ENCODE data around the gene MED8. TPM values are rescaled to one million over a fixed set of nuclear protein-coding genes. Genes with fewer than 3 reads are reported as not detected.

MED8 gene
- total and polyA plus RNA-seq, 2 of the 8 experiments (the other 6 are each of a cell fraction or from before 2014, with no cell fraction given), result 7.0 to 20.6 TPM

DNA sequence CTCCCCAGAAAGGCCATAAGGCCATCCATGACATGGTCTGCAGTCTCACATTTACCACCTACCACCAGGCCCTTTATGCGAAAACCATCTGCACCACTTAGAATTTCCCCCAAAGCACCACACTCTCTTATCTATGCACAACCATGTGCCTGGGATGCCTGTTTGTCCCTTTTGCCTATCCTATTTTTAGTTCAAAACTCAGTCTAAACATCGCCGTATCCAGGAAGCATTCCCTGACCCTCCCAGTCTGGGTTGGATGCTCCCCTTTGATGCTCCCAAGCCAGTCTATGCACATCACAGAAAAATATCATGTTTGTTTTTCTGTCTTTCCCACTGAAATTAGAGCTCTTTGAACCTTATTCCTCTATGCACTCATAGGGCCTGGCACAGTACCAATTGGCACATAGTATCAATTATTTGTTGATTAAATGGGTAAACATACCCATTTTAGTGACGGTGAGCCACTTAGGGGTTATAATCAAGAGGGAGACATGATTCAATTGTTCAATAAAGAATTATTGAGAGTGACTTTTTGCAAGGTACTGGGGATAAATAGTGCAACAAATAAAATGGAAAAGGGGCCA lies 45.2 kb downstream of the MED8 start:
- no peak overlapping the region for H2BK20ac ChIP-seq (ENCODE audit: low read length)
- ChIA-PET POLR2A (ENCODE audit: partially characterized antibody) (no interaction called here), CTCF (ENCODE audit: partially characterized antibody) (interaction anchor here (0.6 to 0.7 kb wide), 2 partner anchors 505 to 1199 kb away, joined by 4 read pairs; no protein-coding TSS in a partner anchor)
- H3K9ac ChIP-seq (replicated peaks in 1 of 4; ENCODE audit: extremely low read depth in 1 of 4, low read depth in 3 of 4, low read length in 3 of 4), result no peak overlapping the region
- no peak overlapping the region for H3K14ac ChIP-seq (ENCODE audit: insufficient read length)
- no peak overlapping the region for H3K56ac ChIP-seq (replicated peaks; ENCODE audit: insufficient read length, low read depth, low read length)
- peaks cover 0 to 5% (median 0%) of the 10 kb centered on the region in 4 experiments; a peak in 2 of 7 replicates for H3K27me3 ChIP-seq (replicated peaks in 1 of 4; ENCODE audit: control insufficient read depth in 3 of 4, extremely low read depth in 1 of 4, insufficient read depth in 3 of 4, low read length in 3 of 4)
- H3K79me2 ChIP-seq (ENCODE audit: control insufficient read depth in 1 of 2, insufficient read depth in 2 of 2, low read length in 2 of 2), result no peaks in the 10 kb centered on the region
- no peaks in the 10 kb centered on the region for H4K20me1 ChIP-seq (replicated peaks in 1 of 2; ENCODE audit: control insufficient read depth in 1 of 2, insufficient read depth in 2 of 2, low read length in 2 of 2)
- H3K9me3 ChIP-seq (ENCODE audit: insufficient read depth in 2 of 2, low read depth in 1 of 2, low read length in 1 of 2), result no peaks in the 10 kb centered on the region
- H4K8ac ChIP-seq (ENCODE audit: extremely low read depth, insufficient read depth, low read length), result no peak overlapping the region
- DNase-seq (ENCODE audit: low read depth in 1 of 2, low spot score in 2 of 2) (no peak), FAIRE-seq (no peak)
- no peak overlapping the region for H3K4me3 ChIP-seq (ENCODE audit: extremely low read depth in 1 of 4, insufficient read depth in 2 of 4, low read depth in 3 of 4, low read length in 4 of 4)
- no peak overlapping the region for H4K91ac ChIP-seq (replicated peaks; ENCODE audit: insufficient read length, low read length)
- no peak overlapping the region for H2BK12ac ChIP-seq (ENCODE audit: low read depth, low read length)
- H4K5ac ChIP-seq (ENCODE audit: insufficient read length, low read depth, low read length), result no peak overlapping the region
- WGBS, 2 experiments (ENCODE audit: extremely low coverage in 1 of 2, insufficient coverage in 1 of 2, insufficient read length in 1 of 2, insufficient replicate concordance in 2 of 2, low coverage in 1 of 2, low lambda C conversion rate in 2 of 2, missing lambda C conversion rate in 1 of 2), result 94% methylated on average over 4 of the region's 4 CpGs; no CpG with 5 or more reads in 1 of the 2 experiments
- no peak overlapping the region for H3K18ac ChIP-seq (ENCODE audit: extremely low read depth, low read length)
- H3K79me1 ChIP-seq (ENCODE audit: low read depth, low read length), result no peaks in the 10 kb centered on the region
- H2BK120ac ChIP-seq (replicated peaks; ENCODE audit: low read depth, low read length), result no peak overlapping the region
- H3K27ac ChIP-seq (ENCODE audit: low read depth, low read length), result no peak overlapping the region
- H3K23me2 ChIP-seq (ENCODE audit: low read depth, low read length), result peaks cover 3% of the 10 kb centered on the region; the same call in 1 of the 2 replicates
- no peak overlapping the region for H2AK5ac ChIP-seq (ENCODE audit: low read depth, low read length)
- H3K4me2 ChIP-seq (ENCODE audit: insufficient read depth in 1 of 2, low read depth in 2 of 2, low read length in 2 of 2), result no peak overlapping the region
- no peak overlapping the region for H3K4ac ChIP-seq (replicated peaks; ENCODE audit: insufficient read length, low read depth, low read length)
- no peak overlapping the region for H2BK5ac ChIP-seq (ENCODE audit: low read depth, low read length)
- H2BK15ac ChIP-seq (ENCODE audit: low read length), result no peak overlapping the region
- H3K4me1 ChIP-seq (replicated peaks in 1 of 4; ENCODE audit: control insufficient read depth in 3 of 4, insufficient read depth in 4 of 4, low read length in 3 of 4), result peaks cover 0 to 6% (median 2%) of the 10 kb centered on the region in 4 experiments; a peak in 5 of 7 replicates
- no peak overlapping the region for H2AFZ ChIP-seq (ENCODE audit: low read length)
- no peaks in the 10 kb centered on the region for H3K36me3 ChIP-seq (ENCODE audit: control insufficient read depth in 2 of 4, insufficient read depth in 4 of 4, low read length in 3 of 4)
- H3K23ac ChIP-seq (ENCODE audit: insufficient read length), result no peak overlapping the region
- no peak for TF ChIP-seq PHF8 (conservative IDR thresholded peaks at IDR 0.05; ENCODE audit: low read depth, low read length)
- TF ChIP-seq BRCA1 (IDR thresholded peaks at IDR 0.05; ENCODE audit: low read depth, low read length), result no peak
- TF ChIP-seq CHD1 (IDR thresholded peaks at IDR 0.05; ENCODE audit: low read depth, low read length), result no peak
- no peak for TF ChIP-seq GTF2F1 (IDR thresholded peaks at IDR 0.05; ENCODE audit: borderline replicate concordance, low read depth, low read length)
- TF ChIP-seq TAF7 (optimal IDR thresholded peaks at IDR 0.05; ENCODE audit: borderline replicate concordance, low read depth, low read length), result no peak
- TF ChIP-seq GABPA (IDR thresholded peaks at IDR 0.05; ENCODE audit: borderline replicate concordance, insufficient read depth, low read length), result no peak
- TF ChIP-seq HDAC6 (IDR thresholded peaks at IDR 0.05; ENCODE audit: low read depth, low read length), result no peak
- TF ChIP-seq, protein P1, sequence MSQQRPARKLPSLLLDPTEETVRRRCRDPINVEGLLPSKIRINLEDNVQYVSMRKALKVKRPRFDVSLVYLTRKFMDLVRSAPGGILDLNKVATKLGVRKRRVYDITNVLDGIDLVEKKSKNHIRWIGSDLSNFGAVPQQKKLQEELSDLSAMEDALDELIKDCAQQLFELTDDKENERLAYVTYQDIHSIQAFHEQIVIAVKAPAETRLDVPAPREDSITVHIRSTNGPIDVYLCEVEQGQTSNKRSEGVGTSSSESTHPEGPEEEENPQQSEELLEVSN (IDR thresholded peaks at IDR 0.05), result no peak
- no peak for TF ChIP-seq CHD2 (IDR thresholded peaks at IDR 0.05; ENCODE audit: low read length)
- TF ChIP-seq, protein P2, sequence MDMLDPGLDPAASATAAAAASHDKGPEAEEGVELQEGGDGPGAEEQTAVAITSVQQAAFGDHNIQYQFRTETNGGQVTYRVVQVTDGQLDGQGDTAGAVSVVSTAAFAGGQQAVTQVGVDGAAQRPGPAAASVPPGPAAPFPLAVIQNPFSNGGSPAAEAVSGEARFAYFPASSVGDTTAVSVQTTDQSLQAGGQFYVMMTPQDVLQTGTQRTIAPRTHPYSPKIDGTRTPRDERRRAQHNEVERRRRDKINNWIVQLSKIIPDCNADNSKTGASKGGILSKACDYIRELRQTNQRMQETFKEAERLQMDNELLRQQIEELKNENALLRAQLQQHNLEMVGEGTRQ (IDR thresholded peaks at IDR 0.05; ENCODE audit: low read length), result no peak

All from H1 (cell line).